AG10803 (cell line): ENCODE data around the gene MMP14.
A peak's percentile ranks its signal among the peaks of the same experiment; 100 is the strongest.
"Not testable (repeated sequence)": the region's sequence is repeated elsewhere in the genome, so short reads cannot be mapped to it uniquely, and the experiment has no call there.

Experiments
- DNase-seq: peaks from one replicate; pipeline ENCODE4 v3.0.0; 2010; ENCODE audit warnings: low read depth
- H3K4me3 ChIP-seq: 2 replicates; pipeline ENCODE4 v1.5.1; 2011; ENCODE audit warnings: mild to moderate bottlenecking, low read length, control low read depth
- TF ChIP-seq, protein P1 (sequence below): conservative IDR thresholded peaks from 2 replicates; pipeline ENCODE4 v1.5.1; 2011; ENCODE audit warnings: mild to moderate bottlenecking, low read length, control low read depth, inconsistent platforms

The MMP14 gene

GRCh38 chr14:22836301-22837113 lies at the start of gene MMP14:
TSS of gene MMP14 (plus strand) at chr14:22836585. CDS start at chr14:22836818, 233 bp downstream.
- peak within 1 kb of the TSS; percentile 93 for H3K4me3 ChIP-seq
- DNase-seq = peak; percentile 91
- TF ChIP-seq, protein P1, sequence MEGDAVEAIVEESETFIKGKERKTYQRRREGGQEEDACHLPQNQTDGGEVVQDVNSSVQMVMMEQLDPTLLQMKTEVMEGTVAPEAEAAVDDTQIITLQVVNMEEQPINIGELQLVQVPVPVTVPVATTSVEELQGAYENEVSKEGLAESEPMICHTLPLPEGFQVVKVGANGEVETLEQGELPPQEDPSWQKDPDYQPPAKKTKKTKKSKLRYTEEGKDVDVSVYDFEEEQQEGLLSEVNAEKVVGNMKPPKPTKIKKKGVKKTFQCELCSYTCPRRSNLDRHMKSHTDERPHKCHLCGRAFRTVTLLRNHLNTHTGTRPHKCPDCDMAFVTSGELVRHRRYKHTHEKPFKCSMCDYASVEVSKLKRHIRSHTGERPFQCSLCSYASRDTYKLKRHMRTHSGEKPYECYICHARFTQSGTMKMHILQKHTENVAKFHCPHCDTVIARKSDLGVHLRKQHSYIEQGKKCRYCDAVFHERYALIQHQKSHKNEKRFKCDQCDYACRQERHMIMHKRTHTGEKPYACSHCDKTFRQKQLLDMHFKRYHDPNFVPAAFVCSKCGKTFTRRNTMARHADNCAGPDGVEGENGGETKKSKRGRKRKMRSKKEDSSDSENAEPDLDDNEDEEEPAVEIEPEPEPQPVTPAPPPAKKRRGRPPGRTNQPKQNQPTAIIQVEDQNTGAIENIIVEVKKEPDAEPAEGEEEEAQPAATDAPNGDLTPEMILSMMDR = peak; percentile 65

- DNase-seq = no peak
- TF ChIP-seq, protein P1 = no peak
- H3K4me3 ChIP-seq = no peak overlapping the region
Measured at GRCh38 chr14:22786685-22787084, 49.7 kb upstream of the MMP14 start.

GRCh38 chr14:22791301-22791700 lies 45.1 kb upstream of the MMP14 start:
- H3K4me3 ChIP-seq = no peak overlapping the region
- TF ChIP-seq, protein P1 = no peak
- peak; percentile 67 for DNase-seq

- no peak overlapping the region for H3K4me3 ChIP-seq
Measured at GRCh38 chr14:22792158-22792557, 44.2 kb upstream of the MMP14 start.

GRCh38 chr14:22793550-22793949 lies 42.8 kb upstream of the MMP14 start:
- DNase-seq, H3K4me3 ChIP-seq: not testable (repeated sequence)

More at GRCh38 chr14:22792158-22792557, 44.2 kb upstream of the MMP14 start:
- TF ChIP-seq, protein P1 = no peak
- DNase-seq = no peak

GRCh38 chr14:22793976-22794375 lies 42.4 kb upstream of the MMP14 start:
- no peak overlapping the region for H3K4me3 ChIP-seq
- no peak for DNase-seq

DNA sequence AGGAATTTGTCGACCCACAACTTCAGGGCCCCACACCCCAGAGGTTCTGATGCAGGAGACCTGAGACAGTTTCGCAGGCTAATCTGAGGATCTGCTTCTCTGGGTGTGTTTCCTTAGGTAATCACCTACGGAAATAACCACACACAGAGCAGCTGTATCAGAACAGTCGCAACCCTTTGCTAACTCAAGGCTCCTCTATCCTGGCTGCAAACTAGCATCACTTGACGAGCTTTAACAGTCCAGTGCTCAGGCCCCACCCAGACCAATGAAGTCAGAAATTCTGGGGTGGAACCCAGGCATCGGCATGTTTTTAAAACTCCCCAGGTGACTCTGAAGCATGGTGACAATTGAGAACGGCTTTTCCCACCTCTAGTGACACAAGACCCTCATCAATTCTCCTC lies 41.8 kb upstream of the MMP14 start:
- no peak overlapping the region for H3K4me3 ChIP-seq
- DNase-seq = no peak
- TF ChIP-seq, protein P1 = no peak

More at GRCh38 chr14:22793976-22794375, 42.4 kb upstream of the MMP14 start:
- TF ChIP-seq, protein P1 = no peak
